Spleen (tissue), 11 donors: Measurements from ENCODE around the gene TRAF5. TPM values are rescaled to one million over a fixed set of nuclear protein-coding genes. Genes with fewer than 3 reads are reported as not detected.

Source experiments
- DNase-seq: peaks from one replicate; pipeline ENCODE4 v3.0.0-alpha.2; 2020
- H3K27ac ChIP-seq, 8 donors: fragments of 200-600 bp; sonication (generic) in 7 of 8; 1 replicate in 4 of 8; 2 replicates in 4 of 8; pipeline versions ENCODE4 v1.5.0 to v1.8.0; 2016 to 2021; ENCODE audit warnings: inconsistent platforms in 4 of 8, mild to moderate bottlenecking in 4 of 8, moderate library complexity in 1 of 8
- H3K27me3 ChIP-seq, 7 donors: fragments of 200-600 bp; sonication (generic) in 6 of 7; replicated peaks in 1 of 7; 1 replicate in 4 of 7; 2 replicates in 3 of 7; pipeline versions ENCODE4 v1.5.0 to v1.8.0; 2016 to 2021; ENCODE audit warnings: inconsistent platforms in 3 of 7, mild to moderate bottlenecking in 1 of 7
- H3K36me3 ChIP-seq, 6 donors: fragments of 200-600 bp; sonication (generic) in 5 of 6; 1 replicate in 4 of 6; 2 replicates in 2 of 6; pipeline versions ENCODE4 v1.5.0 to v1.8.0; 2016 to 2021; ENCODE audit warnings: inconsistent platforms in 2 of 6
- H3K4me1 ChIP-seq, 6 donors: fragments of 200-600 bp; sonication (generic) in 5 of 6; 1 replicate in 3 of 6; 2 replicates in 3 of 6; pipeline versions ENCODE4 v1.5.0 to v1.8.0; 2016 to 2021; ENCODE audit warnings: inconsistent platforms in 3 of 6
- H3K4me3 ChIP-seq, 8 donors: fragments of 200-600 bp; sonication (generic) in 7 of 8; 1 replicate in 4 of 8; 2 replicates in 4 of 8; pipeline versions ENCODE4 v1.5.0 to v1.8.0; 2016 to 2021; ENCODE audit warnings: inconsistent platforms in 4 of 8, mild to moderate bottlenecking in 4 of 8, moderate library complexity in 2 of 8
- H3K9me3 ChIP-seq, 8 donors: fragments of 200-600 bp; sonication (generic) in 7 of 8; 1 replicate in 4 of 8; 2 replicates in 4 of 8; pipeline versions ENCODE4 v1.5.0 to v1.8.0; 2016 to 2021; ENCODE audit warnings: inconsistent platforms in 4 of 8
- CTCF ChIP-seq, 11 experiments: fragments of 200-600 bp in 7 of 11; fragments of 450-650 bp in 4 of 11; sonication (generic) in 4 of 11; IDR thresholded peaks in 8 of 11; conservative IDR thresholded peaks in 3 of 11; 1 replicate in 7 of 11; 2 replicates in 4 of 11; pipeline versions ENCODE4 v1.4.0 to v1.8.0; 2016 to 2021; ENCODE audit warnings: antibody characterized with exemption in 11 of 11, inconsistent platforms in 4 of 11, mild to moderate bottlenecking in 1 of 11
- POLR2A ChIP-seq, 3 donors: fragments of 450-650 bp; IDR thresholded peaks; one replicate each; pipeline ENCODE4 v1.5.1; 2017; ENCODE audit warnings: antibody characterized with exemption in 3 of 3, mild to moderate bottlenecking in 1 of 3
- POLR2AphosphoS5 ChIP-seq, 3 donors: sonication (generic); formaldehyde crosslinking; IDR thresholded peaks; one replicate each; pipeline ENCODE4 v1.5.1; 2017; ENCODE audit warnings: antibody characterized with exemption in 3 of 3
- WGBS, 5 donors: extraction: QIAGEN DNeasy Blood & Tissue Kit in 3 of 5; methylation state at CpG; one replicate each; pipeline versions ENCODE4 v1.1.5 to v1.1.7; 2013 to 2018; 5-methylcytosine and 5-hydroxymethylcytosine counted together
- intact Hi-C: fragments of 100-400 bp; cut with DNase I; formaldehyde crosslinking; loops from one replicate; pipeline ENCODE4 v1.15.0; 2023; ENCODE audit warnings: low total_unique reads
- polyA plus RNA-seq, 3 donors: library from polyadenylated mRNA; stranded (reverse); fragments of 200-250 nt; gene quantifications; one replicate each; pipeline ENCODE4 v1.2.1, GENCODE V29; 2013
- total RNA-seq, 7 donors: library from RNA; depleted of rRNA in 3 of 7; stranded (reverse); fragments of >200 nt in 3 of 7; fragmentation: NEBNext Ultra II Directional in 4 of 7; extraction: Animal tissue kit (Norgen Biotek cat#: 25700) in 4 of 7; gene quantifications; one replicate each; pipeline versions ENCODE4 v1.1.0 to v1.2.1, GENCODE V29; 2016 to 2021
- donor health status: healthy with polysubstance abuse.
- donor health status: DM: no; HTN: no; CAD: no; lungs with moderate emphysema.
- donor health status: DM: no; HTN: no; CAD: no.
- donor health status: Bipolar disorder and iron deficiency.
- donor health status: healthy.
- donor health status: DM: no; HTN: no; CAD: no.
- donor health status: DM: yes; HTN: yes; CAD: no.

The TRAF5 gene
- total and polyA plus RNA-seq, 10 donors, result 34.9 to 69.6 (median 53.4) TPM

GRCh38 chr1:211359876-211360275 is 33.2 kb downstream of the TRAF5 start:
- peaks cover 0 to 98% (median 51%) of the 10 kb centered on the region in 6 donors for H3K36me3 ChIP-seq
- peak overlapping the region in 1 of 8 donors; percentile 24 for H3K27ac ChIP-seq
- 72 to 84% (median 77%) methylated on average over 3 of the region's 3 CpGs for WGBS, 5 donors
- peaks cover 0 to 16% (median 0%) of the 10 kb centered on the region in 6 donors for H3K4me1 ChIP-seq
- DNase-seq, result no peak
- intact Hi-C loops, result no loop called here
- TF ChIP-seq CTCF (IDR thresholded peaks at IDR 0.05 in 8 of 11, conservative IDR thresholded peaks at IDR 0.05 in 3 of 11), result no peak
- TF ChIP-seq POLR2A (IDR thresholded peaks at IDR 0.05), result no peak
- no peak for TF ChIP-seq POLR2AphosphoS5 (IDR thresholded peaks at IDR 0.05)
- no peak overlapping the region for H3K4me3 ChIP-seq
- no peaks in the 10 kb centered on the region for H3K27me3 ChIP-seq
- no peaks in the 10 kb centered on the region for H3K9me3 ChIP-seq

GRCh38 chr1:211361202-211361601 is 34.6 kb downstream of the TRAF5 start:
- H3K4me1 ChIP-seq, result peaks cover 0 to 3% (median 0%) of the 10 kb centered on the region in 6 donors
- H3K27ac ChIP-seq, result no peak overlapping the region
- peaks cover 0 to 98% (median 61%) of the 10 kb centered on the region in 6 donors for H3K36me3 ChIP-seq
- no peaks in the 10 kb centered on the region for H3K27me3 ChIP-seq
- TF ChIP-seq POLR2AphosphoS5 (IDR thresholded peaks at IDR 0.05), result no peak
- no peak for TF ChIP-seq POLR2A (IDR thresholded peaks at IDR 0.05)
- TF ChIP-seq CTCF (IDR thresholded peaks at IDR 0.05 in 8 of 11, conservative IDR thresholded peaks at IDR 0.05 in 3 of 11), result no peak
- WGBS, 5 donors, result 89 to 97% (median 95%) methylated on average over 1 of the region's 1 CpG
- no peak for DNase-seq
- no peaks in the 10 kb centered on the region for H3K9me3 ChIP-seq
- H3K4me3 ChIP-seq, result no peak overlapping the region
- intact Hi-C loops, result no loop called here

GRCh38 chr1:211369640-211370039 is 43.0 kb downstream of the TRAF5 start:
- no peak overlapping the region for H3K4me3 ChIP-seq
- H3K27me3 ChIP-seq, result no peaks in the 10 kb centered on the region

GRCh38 chr1:211370669-211371068 is 44.0 kb downstream of the TRAF5 start:
- no peaks in the 10 kb centered on the region for H3K27me3 ChIP-seq
- intact Hi-C loops, result no loop called here
- peaks cover 0 to 100% (median 54%) of the 10 kb centered on the region in 6 donors for H3K36me3 ChIP-seq
- no peak overlapping the region for H3K4me3 ChIP-seq
- no peak overlapping the region for H3K27ac ChIP-seq
- TF ChIP-seq CTCF (IDR thresholded peaks at IDR 0.05 in 8 of 11, conservative IDR thresholded peaks at IDR 0.05 in 3 of 11), result no peak
- no peak for TF ChIP-seq POLR2A (IDR thresholded peaks at IDR 0.05)
- no peak for TF ChIP-seq POLR2AphosphoS5 (IDR thresholded peaks at IDR 0.05)
- DNase-seq, result no peak
- 90 to 97% (median 95%) methylated on average over 2 of the region's 2 CpGs for WGBS, 5 donors
- no peaks in the 10 kb centered on the region for H3K9me3 ChIP-seq
- no peaks in the 10 kb centered on the region for H3K4me1 ChIP-seq

More at GRCh38 chr1:211369640-211370039, 43.0 kb downstream of the TRAF5 start:
- Histone ChIP-seq H3K36me3 (peaks cover 0 to 100% (median 57%) of the 10 kb centered on the region in 6 donors), H3K27ac (no peak overlapping the region), H3K9me3 (no peaks in the 10 kb centered on the region), H3K4me1 (no peaks in the 10 kb centered on the region)
- 89 to 96% (median 92%) methylated on average over 9 of the region's 9 CpGs for WGBS, 5 donors
- DNase-seq, result no peak
- TF ChIP-seq POLR2A (IDR thresholded peaks at IDR 0.05) (no peak), CTCF (IDR thresholded peaks at IDR 0.05 in 8 of 11, conservative IDR thresholded peaks at IDR 0.05 in 3 of 11) (no peak), POLR2AphosphoS5 (IDR thresholded peaks at IDR 0.05) (peak in 1 of 3 donors; percentile 9)
- intact Hi-C loops, result no loop called here
